Adrenal gland (tissue), 5 donors: ENCODE measurements around the gene WIPF3.

ENCODE experiments used
- CTCF ChIP-seq, 6 experiments: fragments of 450-650 bp in 4 of 6; fragments of 200-600 bp in 2 of 6; sonication (generic) in 1 of 6; IDR thresholded peaks; 1 replicate in 5 of 6; 2 replicates in 1 of 6; pipeline versions ENCODE4 v1.5.1 to v1.8.0; 2016 to 2021; ENCODE audit warnings: antibody characterized with exemption in 6 of 6, mild to moderate bottlenecking in 2 of 6, moderate library complexity in 1 of 6
- POLR2A ChIP-seq, 2 donors: fragments of 450-650 bp; IDR thresholded peaks; one replicate each; pipeline ENCODE4 v1.6.1; 2017; ENCODE audit warnings: antibody characterized with exemption in 2 of 2, mild to moderate bottlenecking in 2 of 2, moderate library complexity in 1 of 2
- donor health status: DM: no; HTN: no; CAD: no.

DNA sequence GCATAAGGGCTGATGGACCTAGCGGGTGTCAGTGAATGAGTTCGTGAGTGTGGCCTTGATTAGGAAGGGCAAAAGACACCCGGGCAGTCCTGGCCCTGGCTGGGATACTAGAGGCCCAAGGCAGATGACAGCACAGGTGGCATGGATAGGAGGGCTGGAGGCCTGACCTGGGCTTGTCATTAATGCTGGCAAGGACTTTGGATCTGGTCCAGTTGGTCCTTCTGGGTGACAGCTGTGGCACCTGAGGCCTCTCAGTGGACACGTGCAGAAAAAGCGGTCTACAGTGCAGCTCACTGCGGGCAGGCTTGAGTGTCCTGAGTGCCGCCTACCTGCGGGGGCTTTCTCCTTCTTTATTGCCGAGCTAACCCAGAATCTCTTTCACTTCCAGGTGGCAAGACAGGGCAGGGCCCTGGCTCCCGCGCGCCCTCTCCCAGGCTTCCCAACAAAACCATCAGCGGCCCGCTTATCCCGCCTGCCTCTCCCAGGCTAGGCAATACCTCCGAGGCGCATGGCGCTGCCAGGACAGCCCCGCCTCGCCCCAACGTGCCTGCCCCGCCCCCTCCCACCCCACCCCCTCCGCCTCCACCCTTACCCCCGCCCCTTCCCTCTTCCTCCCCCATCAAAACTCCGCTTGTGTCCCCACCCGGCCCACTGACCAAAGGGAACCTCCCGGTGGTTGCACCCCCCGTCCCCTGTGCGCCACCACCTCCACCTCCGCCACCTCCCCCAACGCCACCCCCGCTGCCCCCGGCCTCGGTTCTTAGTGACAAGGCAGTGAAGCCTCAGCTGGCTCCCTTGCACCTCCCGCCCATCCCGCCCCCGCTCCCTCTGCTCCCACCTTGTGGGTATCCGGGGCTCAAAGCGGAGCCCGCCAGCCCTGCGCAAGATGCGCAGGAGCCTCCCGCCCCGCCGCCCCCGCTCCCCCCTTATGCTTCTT lies 77.4 kb downstream of the WIPF3 start:
- TF ChIP-seq CTCF (IDR thresholded peaks at IDR 0.05): no peak
- no peak for TF ChIP-seq POLR2A (IDR thresholded peaks at IDR 0.05)
